ENCODE data around the gene MALRD1.

MALRD1 gene

DNA sequence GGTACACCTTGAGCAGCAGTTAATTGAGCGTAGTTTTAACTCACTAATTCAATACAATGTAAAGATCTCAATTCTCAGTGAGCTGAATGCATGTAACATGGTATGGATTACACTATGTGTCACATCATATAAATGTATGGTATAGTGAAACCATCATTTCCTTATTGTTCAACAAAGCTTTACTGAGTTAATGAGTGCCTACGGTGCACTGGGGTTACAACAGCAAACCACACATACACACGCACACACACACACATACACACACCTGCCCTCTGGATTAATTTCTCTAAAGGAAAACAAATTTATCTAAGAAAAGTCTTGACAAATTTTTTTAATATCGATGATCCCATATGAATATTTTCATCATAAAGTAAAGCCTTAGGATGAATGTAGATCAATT is 369.1 kb downstream of the MALRD1 start:
- TF ChIP-seq, protein P1, sequence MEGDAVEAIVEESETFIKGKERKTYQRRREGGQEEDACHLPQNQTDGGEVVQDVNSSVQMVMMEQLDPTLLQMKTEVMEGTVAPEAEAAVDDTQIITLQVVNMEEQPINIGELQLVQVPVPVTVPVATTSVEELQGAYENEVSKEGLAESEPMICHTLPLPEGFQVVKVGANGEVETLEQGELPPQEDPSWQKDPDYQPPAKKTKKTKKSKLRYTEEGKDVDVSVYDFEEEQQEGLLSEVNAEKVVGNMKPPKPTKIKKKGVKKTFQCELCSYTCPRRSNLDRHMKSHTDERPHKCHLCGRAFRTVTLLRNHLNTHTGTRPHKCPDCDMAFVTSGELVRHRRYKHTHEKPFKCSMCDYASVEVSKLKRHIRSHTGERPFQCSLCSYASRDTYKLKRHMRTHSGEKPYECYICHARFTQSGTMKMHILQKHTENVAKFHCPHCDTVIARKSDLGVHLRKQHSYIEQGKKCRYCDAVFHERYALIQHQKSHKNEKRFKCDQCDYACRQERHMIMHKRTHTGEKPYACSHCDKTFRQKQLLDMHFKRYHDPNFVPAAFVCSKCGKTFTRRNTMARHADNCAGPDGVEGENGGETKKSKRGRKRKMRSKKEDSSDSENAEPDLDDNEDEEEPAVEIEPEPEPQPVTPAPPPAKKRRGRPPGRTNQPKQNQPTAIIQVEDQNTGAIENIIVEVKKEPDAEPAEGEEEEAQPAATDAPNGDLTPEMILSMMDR (conservative IDR thresholded peaks at IDR 0.05; ENCODE audit: low read depth, low read length): no peak
- no peak for DNase-seq (ENCODE audit: low read depth)
- no peak overlapping the region for H3K4me3 ChIP-seq (ENCODE audit: low read length)

DNA sequence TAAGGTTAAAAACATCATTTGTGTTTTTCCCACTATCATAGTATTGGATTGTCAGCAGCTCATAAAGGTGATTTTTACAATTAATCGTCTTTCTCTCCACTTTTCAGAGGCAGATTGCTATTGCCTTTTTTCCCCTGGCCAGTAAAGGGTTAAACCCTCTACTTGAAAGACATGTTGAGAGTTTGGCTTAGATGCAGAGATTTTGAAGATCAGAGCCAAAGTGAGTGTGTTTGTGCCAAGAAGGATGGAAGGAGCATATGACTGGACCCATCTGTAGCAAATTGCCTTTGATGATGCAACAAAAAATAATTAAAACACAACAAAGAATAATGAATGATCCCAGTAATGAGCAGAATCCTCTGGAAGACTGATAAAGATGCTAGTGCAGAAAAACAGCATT is 373.1 kb downstream of the MALRD1 start:
- TF ChIP-seq, protein P1 (conservative IDR thresholded peaks at IDR 0.05; ENCODE audit: low read depth, low read length): no peak
- H3K4me3 ChIP-seq (ENCODE audit: low read length): no peak overlapping the region
- no peak for DNase-seq (ENCODE audit: low read depth)

DNA sequence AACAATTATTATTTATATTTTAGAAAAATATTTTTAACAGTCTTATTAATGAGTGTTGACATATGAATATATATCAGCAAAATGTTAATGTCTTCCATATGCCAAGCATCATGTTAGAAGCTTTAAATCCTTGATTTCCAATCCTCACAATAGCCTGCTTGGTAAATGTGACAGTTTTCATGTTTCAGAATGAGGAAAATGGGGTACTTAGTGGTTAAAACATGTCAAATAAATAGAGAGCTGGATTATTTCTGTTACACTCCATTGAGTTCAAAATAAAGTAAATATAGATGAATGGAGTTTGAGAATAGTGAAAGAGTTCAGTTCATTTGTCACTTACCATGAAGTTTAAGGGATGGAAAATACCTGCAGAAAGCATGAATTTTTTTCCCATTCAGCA is 377.4 kb downstream of the MALRD1 start:
- TF ChIP-seq, protein P1 (conservative IDR thresholded peaks at IDR 0.05; ENCODE audit: low read depth, low read length): no peak
- DNase-seq (ENCODE audit: low read depth): no peak

DNA sequence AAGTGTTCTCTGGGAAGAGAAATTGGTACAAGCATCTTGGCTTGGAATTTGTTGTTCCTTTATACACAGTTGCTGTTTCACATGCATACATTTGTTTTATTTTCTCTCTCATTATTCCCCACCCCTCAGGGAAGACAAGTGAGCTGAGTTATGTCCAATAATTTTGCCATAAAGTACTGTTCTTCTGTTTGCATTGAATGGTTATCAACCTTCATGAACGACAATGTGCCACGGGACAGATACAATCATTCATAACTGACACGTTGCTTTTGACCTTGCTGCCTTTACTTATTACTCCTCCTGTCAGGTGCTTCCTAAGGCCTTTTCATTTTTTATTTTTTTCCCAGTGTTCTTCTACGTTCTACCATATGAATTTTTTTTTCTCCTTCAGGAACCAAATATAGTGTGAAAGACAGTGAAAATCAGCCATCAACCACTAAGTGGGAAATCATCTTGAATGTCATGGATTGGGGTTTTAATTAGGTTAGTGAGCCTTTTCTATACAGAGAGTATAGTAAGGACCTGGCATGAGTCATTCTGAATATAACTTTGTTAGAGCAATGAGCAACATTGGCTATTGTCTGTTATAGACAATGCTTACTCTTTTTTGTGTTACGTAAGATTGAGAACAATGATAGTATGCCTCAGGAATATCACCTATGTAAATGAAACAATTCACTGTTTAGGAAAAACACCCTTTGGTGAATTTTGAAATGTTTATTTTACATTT is 383.2 kb downstream of the MALRD1 start:
- no peak for DNase-seq (ENCODE audit: low read depth)
- TF ChIP-seq, protein P1 (conservative IDR thresholded peaks at IDR 0.05; ENCODE audit: low read depth, low read length): no peak
- H3K4me3 ChIP-seq (ENCODE audit: low read length): no peak overlapping the region

More for the DNA sequence above, 377.4 kb downstream of the MALRD1 start:
- no peak overlapping the region for H3K4me3 ChIP-seq (ENCODE audit: low read length)

DNA sequence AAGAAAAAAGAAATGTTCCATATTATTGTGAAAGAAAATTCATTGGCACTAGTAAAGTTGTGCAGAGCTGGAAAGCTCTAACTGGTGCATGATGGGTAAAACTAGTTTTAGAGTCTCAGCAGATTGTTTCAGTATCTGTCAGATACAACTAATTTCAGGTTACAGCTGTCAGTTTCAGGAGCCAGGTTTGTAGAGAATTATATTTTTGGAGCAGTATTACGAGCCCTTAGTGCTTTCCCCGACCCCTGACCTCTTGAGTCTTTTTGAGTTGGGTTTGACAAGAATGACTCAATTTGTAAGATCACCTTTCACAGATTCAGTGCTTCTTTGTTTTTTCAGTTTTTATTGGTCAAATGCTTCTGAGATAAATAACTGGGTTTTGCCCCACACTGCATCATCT is 401.3 kb downstream of the MALRD1 start:
- DNase-seq (ENCODE audit: low read depth): no peak
- TF ChIP-seq, protein P1 (conservative IDR thresholded peaks at IDR 0.05; ENCODE audit: low read depth, low read length): no peak
- H3K4me3 ChIP-seq (ENCODE audit: low read length): no peak overlapping the region

DNA sequence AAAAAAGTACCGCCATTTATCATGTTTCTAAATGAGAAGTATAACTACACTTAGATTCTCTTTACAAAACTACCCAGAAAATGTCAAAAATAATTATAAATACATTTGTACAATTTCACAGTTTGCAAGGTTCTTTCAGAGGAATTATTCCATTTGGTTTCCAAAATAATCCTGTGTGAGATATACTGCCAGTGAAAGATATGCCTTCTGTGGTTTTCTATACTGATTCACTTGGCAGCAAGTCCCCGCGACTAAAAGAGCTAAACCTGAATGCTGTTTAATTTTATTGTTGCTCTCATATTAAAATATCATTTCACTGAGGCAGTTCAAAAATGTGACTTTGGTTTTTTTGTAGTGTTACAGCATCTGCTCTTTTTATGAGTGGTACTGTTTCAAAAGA is 402.8 kb downstream of the MALRD1 start:
- H3K4me3 ChIP-seq (ENCODE audit: low read length): no peak overlapping the region
- TF ChIP-seq, protein P1 (conservative IDR thresholded peaks at IDR 0.05; ENCODE audit: low read depth, low read length): no peak
- DNase-seq (ENCODE audit: low read depth): no peak

DNA sequence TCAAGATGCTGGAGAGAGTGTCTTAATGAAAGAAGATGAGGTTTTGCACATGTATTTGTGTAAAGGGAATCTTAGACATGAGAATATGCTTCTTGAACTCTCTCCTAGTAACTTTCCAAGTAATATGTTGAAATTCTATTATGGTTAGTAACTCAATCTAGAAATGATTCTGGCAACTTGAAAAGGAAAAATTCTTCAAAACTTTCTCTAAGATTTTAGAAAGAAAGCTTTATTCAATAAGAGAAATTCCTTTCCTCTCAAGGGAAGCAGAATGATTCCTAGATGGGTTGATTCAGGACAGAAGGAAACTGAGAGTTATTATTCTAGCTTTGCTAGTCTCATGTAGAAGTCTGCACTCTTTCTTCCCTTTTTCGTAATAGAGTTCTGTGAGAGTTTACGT is 403.3 kb downstream of the MALRD1 start:
- no peak overlapping the region for H3K4me3 ChIP-seq (ENCODE audit: low read length)
- DNase-seq (ENCODE audit: low read depth): no peak
- TF ChIP-seq, protein P1 (conservative IDR thresholded peaks at IDR 0.05; ENCODE audit: low read depth, low read length): no peak
